ENCODE measurements around the gene SIRPA. TPM values are rescaled to one million over a fixed set of nuclear protein-coding genes. Genes with fewer than 3 reads are reported as not detected.

SIRPA gene
- total RNA-seq, 2 donors from 2014 or later, result 5.1 to 6.3 TPM

DNA sequence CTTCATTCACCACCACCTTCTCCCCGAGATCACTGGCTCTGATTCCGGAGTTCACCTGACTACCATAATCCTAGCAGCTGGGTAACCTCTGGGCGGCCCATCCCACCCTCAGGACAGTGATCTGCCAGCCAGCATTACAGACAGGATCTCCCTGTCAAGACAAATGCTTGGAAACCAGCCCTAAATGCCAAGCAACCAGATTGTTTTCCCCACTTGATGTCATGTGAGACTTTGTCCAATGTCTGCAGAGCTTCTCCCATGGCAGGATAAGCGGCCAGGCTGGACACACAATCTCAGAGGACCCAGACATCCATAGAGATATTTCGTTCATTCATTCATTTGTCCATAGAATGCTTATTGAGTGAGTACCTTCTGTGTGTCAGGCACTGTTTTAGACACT lies 66.2 kb downstream of the SIRPA start:
- Histone ChIP-seq H3K27ac (ENCODE audit: low read depth, low read length) (no peak overlapping the region), H3K9ac (ENCODE audit: extremely low read depth, low read length, poor library complexity, severe bottlenecking) (no peak overlapping the region), H3K4me3 (ENCODE audit: low read length) (no peak overlapping the region), H3K9me3 (ENCODE audit: control insufficient read depth, low read length) (no peaks in the 10 kb centered on the region), H3K4me1 (ENCODE audit: control insufficient read depth, insufficient read depth, low read length) (peaks cover 3% of the 10 kb centered on the region), H3K27me3 (ENCODE audit: control insufficient read depth, insufficient read depth, low read length, poor library complexity, severe bottlenecking) (no peaks in the 10 kb centered on the region), H3K36me3 (ENCODE audit: control insufficient read depth, insufficient read depth, low read length) (no peaks in the 10 kb centered on the region)
- Mint-ChIP-seq H3K27ac (no peak overlapping the region), H3K9me3 (no peaks in the 10 kb centered on the region), H3K4me1 (peaks cover 16% of the 10 kb centered on the region), H3K27me3 (ENCODE audit: insufficient read depth) (peaks cover 15% of the 10 kb centered on the region), H3K36me3 (ENCODE audit: low read depth) (no peaks in the 10 kb centered on the region), H3K4me3 (no peak overlapping the region)
- 92 to 94% methylated on average over 4 to 5 of the region's 5 CpGs for WGBS, 2 experiments (ENCODE audit: insufficient coverage in 1 of 2, insufficient read length in 1 of 2)
- DNase-seq, result peak; percentile 35
- TF ChIP-seq, protein P1, sequence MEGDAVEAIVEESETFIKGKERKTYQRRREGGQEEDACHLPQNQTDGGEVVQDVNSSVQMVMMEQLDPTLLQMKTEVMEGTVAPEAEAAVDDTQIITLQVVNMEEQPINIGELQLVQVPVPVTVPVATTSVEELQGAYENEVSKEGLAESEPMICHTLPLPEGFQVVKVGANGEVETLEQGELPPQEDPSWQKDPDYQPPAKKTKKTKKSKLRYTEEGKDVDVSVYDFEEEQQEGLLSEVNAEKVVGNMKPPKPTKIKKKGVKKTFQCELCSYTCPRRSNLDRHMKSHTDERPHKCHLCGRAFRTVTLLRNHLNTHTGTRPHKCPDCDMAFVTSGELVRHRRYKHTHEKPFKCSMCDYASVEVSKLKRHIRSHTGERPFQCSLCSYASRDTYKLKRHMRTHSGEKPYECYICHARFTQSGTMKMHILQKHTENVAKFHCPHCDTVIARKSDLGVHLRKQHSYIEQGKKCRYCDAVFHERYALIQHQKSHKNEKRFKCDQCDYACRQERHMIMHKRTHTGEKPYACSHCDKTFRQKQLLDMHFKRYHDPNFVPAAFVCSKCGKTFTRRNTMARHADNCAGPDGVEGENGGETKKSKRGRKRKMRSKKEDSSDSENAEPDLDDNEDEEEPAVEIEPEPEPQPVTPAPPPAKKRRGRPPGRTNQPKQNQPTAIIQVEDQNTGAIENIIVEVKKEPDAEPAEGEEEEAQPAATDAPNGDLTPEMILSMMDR (conservative IDR thresholded peaks at IDR 0.05), result no peak

DNA sequence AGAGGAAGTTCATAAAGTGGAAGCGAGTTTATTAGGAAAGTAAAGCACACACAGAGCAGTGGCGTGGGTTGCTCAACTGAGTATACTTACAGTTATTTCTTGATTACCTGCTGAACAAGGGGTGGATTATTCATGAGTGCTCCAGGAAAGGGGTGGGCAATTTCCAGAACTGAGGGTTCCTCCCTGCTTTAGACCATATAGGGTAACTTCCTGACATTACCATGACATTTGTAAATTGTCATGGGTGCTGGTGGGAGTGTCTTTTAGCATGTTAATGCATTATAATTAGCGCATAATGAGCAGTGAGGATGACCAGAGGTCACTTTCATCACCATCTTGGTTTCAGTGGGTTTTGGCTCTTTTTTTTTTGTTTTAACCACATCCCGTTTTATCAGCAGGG lies 68.9 kb downstream of the SIRPA start:
- TF ChIP-seq, protein P1 (conservative IDR thresholded peaks at IDR 0.05), result no peak
- H3K4me3 ChIP-seq (ENCODE audit: low read length), result no peak overlapping the region
- H3K27ac Mint-ChIP-seq, result no peak overlapping the region
- no peak overlapping the region for H3K4me3 Mint-ChIP-seq
- H3K9me3 Mint-ChIP-seq, result no peaks in the 10 kb centered on the region
- H3K36me3 Mint-ChIP-seq (ENCODE audit: low read depth), result no peaks in the 10 kb centered on the region
- 79 to 84% methylated on average over 2 to 4 of the region's 4 CpGs for WGBS, 2 experiments (ENCODE audit: insufficient coverage in 1 of 2, insufficient read length in 1 of 2)
- H3K4me1 Mint-ChIP-seq, result peaks cover 16% of the 10 kb centered on the region
- peaks cover 3% of the 10 kb centered on the region for H3K4me1 ChIP-seq (ENCODE audit: control insufficient read depth, insufficient read depth, low read length)
- peaks cover 22% of the 10 kb centered on the region for H3K27me3 Mint-ChIP-seq (ENCODE audit: insufficient read depth)
- H3K9me3 ChIP-seq (ENCODE audit: control insufficient read depth, low read length), result peaks cover 4% of the 10 kb centered on the region
- H3K27me3 ChIP-seq (ENCODE audit: control insufficient read depth, insufficient read depth, low read length, poor library complexity, severe bottlenecking), result no peaks in the 10 kb centered on the region
- peak; percentile 41 for DNase-seq
- no peaks in the 10 kb centered on the region for H3K36me3 ChIP-seq (ENCODE audit: control insufficient read depth, insufficient read depth, low read length)
- no peak overlapping the region for H3K27ac ChIP-seq (ENCODE audit: low read depth, low read length)
- no peak overlapping the region for H3K9ac ChIP-seq (ENCODE audit: extremely low read depth, low read length, poor library complexity, severe bottlenecking)

DNA sequence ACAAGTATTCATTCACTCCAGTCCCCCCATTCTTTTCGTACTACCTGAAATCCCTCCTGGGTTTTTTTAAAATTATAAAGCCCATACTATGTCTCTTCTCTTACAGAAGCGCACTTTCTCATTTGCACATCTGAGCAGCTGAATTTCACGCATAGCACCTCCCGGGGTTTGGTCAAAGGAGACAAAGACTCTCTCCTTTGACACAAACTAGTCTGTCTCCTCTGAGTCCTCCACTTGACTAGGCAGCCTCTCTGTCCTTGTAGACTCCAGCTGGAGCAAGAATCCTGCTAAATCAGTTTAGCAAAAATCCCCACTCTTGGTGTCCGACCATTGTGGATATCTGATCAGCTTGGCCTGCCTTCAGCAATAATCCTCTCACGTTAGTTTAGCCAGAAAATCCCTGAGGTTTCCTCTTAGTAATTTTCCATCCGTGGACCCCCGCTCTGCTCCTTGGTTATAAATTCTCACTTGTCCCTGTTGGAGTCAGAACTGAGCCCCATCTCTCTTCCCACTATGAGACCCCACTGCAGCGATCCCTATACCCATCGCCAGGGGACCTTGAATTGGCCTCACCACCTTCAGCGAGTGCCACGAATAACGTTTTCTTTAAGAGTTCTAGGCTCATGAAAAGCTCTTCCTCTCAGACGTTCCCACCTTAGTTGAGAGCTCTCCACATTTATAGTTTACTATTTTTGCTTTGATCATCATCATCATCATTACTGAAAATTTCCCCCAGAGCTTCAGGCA lies 69.6 kb downstream of the SIRPA start:
- peaks cover 22% of the 10 kb centered on the region for H3K27me3 Mint-ChIP-seq (ENCODE audit: insufficient read depth)
- Histone ChIP-seq H3K9me3 (ENCODE audit: control insufficient read depth, low read length) (peaks cover 4% of the 10 kb centered on the region), H3K9ac (ENCODE audit: extremely low read depth, low read length, poor library complexity, severe bottlenecking) (no peak overlapping the region), H3K4me3 (ENCODE audit: low read length) (no peak overlapping the region), H3K27me3 (ENCODE audit: control insufficient read depth, insufficient read depth, low read length, poor library complexity, severe bottlenecking) (no peaks in the 10 kb centered on the region), H3K36me3 (ENCODE audit: control insufficient read depth, insufficient read depth, low read length) (no peaks in the 10 kb centered on the region), H3K4me1 (ENCODE audit: control insufficient read depth, insufficient read depth, low read length) (peaks cover 3% of the 10 kb centered on the region), H3K27ac (ENCODE audit: low read depth, low read length) (no peak overlapping the region)
- 61 to 74% methylated on average over 13 to 14 of the region's 14 CpGs for WGBS, 2 experiments (ENCODE audit: insufficient coverage in 1 of 2, insufficient read length in 1 of 2)
- TF ChIP-seq, protein P1 (conservative IDR thresholded peaks at IDR 0.05), result peak; percentile 62
- H3K27ac Mint-ChIP-seq, result no peak overlapping the region
- peak; percentile 67 for DNase-seq
- H3K4me1 Mint-ChIP-seq, result peaks cover 16% of the 10 kb centered on the region
- no peaks in the 10 kb centered on the region for H3K36me3 Mint-ChIP-seq (ENCODE audit: low read depth)
- H3K9me3 Mint-ChIP-seq, result no peaks in the 10 kb centered on the region
- peak overlapping the region; percentile 22 for H3K4me3 Mint-ChIP-seq

Measured in endodermal cell (in vitro differentiated cells).